Stimulated activated CD4-positive, alpha-beta T cell treated with anti-CD3 and anti-CD28 coated beads, Interleukin-15, amount 100 ng/mL, for 48 hours (primary cell): ENCODE data around the gene GCA.

Source experiments
- DNase-seq, 2 donors: peaks; one replicate each; pipeline ENCODE4 v3.0.0-alpha.2; 2020; ENCODE audit warnings: low read depth in 2 of 2

GCA gene

GRCh38 chr2:162327806-162328205 is 16.1 kb upstream of the GCA start:
- DNase-seq: no peak

GRCh38 chr2:162328424-162329157 is 15.3 kb upstream of the GCA start:
- DNase-seq: no peak

DNA sequence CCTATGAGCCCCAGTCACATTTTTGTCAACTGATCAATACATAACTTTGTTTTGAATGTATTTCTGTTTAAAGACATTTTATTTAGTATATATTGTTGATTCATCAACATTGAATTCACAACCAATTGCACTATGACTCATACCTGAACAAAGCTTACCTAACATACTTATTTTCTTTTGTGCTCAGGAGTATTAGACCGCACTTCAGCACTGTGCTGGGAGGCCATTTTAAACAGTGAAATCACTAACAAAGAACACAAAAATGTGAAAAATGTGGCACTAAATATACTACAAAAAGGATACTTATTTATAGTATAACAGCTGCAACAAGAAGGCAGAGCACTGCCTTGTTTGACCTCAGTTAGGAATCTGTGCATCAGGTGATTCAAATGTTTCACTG is 13.1 kb upstream of the GCA start:
- no peak for DNase-seq

DNA sequence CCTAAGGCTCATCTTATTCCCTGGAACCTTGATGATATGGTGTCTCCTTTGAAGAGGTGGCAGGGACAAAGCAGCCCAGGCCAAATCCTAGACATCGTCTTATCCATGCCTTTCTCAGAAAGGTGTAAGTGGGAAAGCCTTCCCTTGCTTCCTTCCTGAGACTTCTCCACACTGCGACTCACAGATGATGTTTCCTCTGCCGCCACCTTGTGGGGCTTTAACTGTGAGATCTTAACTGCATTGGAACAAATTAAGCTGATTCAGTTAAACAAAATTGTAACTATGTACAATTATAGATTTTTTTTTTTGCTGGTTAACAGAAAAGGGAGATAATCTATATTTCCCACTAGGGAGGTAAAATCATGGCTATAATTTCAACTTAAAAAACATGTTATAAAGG is 10.0 kb upstream of the GCA start:
- DNase-seq: no peak

- no peak for DNase-seq
Measured at GRCh38 chr2:162337868-162338267, 6.1 kb upstream of the GCA start.

DNA sequence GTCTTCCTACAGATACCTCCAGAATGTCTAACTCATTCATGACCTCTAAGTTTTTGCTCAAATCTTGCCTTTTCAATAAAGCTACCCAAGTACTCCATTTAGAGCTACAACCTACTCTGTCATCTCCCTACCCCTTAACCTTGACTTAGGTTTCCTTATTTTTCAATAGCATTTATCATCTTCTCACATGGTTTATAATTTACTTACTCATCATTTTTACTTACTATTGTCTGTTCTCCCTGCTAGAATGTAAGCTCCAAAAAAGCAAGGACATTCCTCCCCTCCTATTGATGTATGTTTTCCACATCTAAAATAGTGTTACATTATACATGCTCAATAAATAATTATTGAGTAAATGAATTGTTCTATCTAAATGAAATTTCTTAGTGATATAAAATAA is 3.1 kb upstream of the GCA start:
- no peak for DNase-seq

- no peak for DNase-seq
Measured at GRCh38 chr2:162342321-162342720, 1.6 kb upstream of the GCA start.

GRCh38 chr2:162342841-162343240 is 1.1 kb upstream of the GCA start:
- DNase-seq: no peak

DNA sequence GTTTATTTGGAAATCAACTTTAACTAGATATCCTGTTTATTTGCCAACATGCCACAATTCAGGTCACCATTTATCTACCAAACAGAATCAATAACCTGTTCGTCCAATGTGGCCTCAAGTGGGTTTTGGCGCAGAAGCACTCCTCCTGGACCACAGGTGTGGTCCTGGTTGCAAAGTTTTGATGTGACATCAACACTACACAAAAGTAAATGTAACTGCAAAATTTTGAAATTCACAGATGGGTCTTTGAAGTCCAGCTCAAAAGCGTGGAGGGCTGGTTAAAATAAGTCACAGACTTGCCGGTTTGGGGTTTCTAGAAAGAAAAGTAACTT is 474 bp upstream of the GCA start:
- DNase-seq: no peak

DNA sequence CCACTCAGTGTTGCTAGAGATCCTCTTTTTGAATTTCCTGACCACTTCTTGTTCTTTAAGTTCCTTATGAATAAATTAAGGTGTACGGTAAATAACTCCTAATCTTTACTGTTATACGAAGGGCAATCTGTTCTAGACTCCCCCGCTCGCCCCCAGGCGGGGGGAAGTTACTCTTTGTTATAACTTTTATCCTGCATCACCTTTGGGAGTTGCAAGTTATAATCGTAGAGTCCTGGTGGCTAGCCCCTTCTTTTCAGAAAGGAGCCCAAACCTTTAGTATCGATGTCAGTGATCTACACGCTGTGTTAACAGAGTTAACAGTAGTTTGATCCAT is 652 bp downstream of the GCA start:
- no peak for DNase-seq

DNA sequence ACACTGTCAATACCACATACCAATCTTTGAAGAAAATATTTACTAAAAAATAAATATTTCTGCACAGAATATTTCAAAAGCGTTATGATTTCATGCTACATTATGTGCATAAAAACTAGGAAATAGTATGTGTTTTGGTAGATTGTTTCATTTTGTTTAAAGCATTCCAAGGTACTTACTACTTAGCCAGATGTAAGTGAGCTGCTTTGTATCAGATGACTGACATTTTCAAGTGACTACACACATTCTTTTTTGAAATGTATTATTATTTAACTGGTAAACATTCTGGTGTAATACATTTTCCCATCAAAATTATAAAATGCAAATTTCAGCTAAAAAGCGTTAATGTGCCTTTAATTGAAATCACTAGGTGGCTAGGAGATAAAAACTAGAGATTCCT is 21.5 kb downstream of the GCA start:
- no peak for DNase-seq

GRCh38 chr2:162368494-162368893 is 24.6 kb downstream of the GCA start:
- DNase-seq: no peak

- DNase-seq: no peak
Measured at GRCh38 chr2:162369551-162369950, 25.6 kb downstream of the GCA start.

GRCh38 chr2:162370931-162371330 is 27.0 kb downstream of the GCA start:
- DNase-seq: no peak

DNA sequence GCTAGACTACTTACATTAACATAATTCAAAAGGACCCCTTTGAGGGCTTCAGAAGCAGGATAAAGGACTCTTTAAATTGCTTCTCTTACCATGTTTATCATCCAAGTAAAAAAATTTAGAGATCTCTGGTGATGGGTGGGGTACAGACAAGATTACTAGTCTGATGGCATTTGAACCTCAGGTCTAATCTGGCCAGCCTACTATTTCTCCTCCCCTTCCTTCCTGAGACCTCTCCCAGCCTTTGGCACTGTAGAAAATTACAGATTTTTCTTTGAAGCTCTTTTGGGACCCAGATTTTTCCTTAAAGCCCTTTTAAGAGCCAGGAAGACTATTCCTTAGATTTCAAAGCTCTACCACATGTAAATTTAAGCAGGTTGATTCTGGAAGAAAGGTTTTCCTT is 28.9 kb downstream of the GCA start:
- DNase-seq: no peak

DNA sequence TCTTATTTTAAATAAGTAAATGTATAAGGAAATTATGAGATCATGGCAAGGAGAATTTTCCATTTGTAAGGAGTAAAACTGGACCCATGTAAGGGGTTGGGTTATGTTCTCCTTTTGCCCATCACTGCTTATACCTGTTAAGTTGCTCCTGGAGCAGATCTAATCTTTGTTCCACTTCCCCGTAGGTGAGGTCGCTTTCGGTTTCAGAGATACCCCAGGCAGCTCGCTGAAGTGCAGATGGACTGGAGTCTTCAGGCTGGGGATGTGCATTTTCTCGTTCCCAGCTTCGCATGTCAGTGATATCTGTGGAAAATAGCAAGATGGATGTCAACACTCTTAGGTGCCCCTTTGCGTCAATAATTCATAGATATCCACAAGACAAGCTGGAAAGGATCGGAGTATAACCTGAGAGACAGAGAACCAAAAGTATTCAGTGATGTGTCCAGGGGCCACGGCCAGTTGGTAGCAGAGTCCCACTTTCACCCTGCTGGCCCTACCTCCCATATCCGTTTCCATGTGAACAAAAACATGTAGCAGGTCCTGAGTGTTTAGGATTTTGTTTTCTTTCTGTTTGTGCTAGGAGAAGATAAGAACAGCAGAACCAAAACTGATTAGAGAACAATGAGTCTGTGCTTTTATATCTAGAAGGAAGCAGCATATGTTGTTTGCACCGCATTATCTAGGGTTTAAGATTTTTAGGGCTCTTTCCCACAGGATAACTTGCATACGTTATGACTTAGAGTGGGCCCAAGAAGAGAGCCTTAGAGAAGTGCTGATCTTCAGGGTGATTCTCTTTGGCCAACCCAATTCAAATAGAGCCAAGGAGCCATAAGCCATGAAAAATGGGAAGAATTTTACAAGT is 36.0 kb downstream of the GCA start:
- no peak for DNase-seq

DNA sequence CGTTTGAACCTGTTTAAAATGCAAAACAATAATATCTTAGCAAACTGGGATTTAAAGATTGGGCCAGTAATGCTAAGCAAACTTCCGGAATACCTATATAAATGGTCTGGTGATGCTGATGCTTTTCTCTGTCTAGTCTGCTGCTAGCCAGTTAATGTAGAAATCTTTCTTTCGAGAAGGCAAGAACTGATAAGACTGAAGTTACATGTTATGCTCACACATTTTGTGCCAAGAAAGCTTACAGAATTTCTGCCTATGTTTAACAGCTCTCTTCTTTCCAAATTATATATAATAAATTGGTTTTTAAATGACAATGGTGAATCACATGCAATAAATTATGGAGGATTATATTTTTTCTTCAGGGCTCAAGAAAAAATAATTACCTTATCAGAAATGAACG is 37.9 kb downstream of the GCA start:
- DNase-seq: no peak

DNA sequence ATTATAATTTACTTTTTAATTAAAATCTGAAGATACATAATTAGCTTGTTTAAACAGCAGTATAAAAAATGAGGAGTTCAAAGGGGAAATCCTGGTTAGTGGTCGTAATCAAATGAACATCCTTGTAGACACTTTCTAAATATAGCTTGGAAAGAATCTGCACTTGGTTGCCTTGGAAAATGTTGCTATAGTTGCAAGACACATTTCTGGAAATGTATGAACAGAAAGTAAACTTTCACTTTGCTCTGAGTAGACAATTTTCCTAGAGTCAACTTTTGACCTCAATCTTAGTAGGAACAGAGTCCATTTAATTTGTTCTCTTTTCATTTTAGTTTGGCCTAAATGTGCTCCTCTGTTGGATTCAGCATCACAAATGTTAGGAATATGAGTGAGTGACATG is 38.3 kb downstream of the GCA start:
- DNase-seq: no peak

DNA sequence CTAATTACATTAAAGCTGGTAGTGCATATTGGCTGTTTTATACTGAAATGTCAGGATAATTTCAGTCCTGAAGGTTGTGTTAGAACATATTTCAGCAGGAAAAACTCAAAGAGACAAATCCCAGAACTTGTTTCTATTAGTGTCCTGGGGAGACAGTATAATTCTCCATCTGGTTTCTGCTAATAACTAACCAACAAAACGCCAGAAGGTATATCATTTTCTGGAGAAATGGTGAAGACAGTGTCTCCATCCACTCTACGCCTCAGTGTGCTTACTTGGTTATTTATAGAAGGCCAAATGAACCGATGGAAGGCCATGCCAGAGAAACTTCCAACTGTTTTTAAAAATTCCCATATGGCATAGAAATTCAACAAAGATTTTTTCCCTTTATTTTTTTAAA is 41.6 kb downstream of the GCA start:
- no peak for DNase-seq

DNA sequence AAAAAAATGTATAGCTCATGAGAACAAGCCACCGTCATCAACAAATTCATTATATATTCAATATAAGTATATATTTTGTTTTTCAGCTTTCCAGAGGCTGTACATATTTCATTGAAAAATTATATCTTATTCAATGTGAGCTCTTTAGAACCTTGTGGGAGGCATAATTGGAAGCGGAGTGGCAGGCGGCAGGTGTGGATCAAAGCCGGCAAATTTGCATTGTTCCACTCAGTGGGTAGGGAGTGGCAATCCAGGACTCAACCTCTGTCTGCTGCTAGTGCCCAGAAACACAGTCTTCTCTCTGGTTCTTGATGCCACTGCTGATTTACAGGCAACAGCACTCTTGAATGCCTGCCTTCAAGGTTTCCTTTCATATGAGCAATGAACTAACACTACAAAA is 46.9 kb downstream of the GCA start:
- DNase-seq: no peak

GRCh38 chr2:162400336-162400735 is 56.4 kb downstream of the GCA start:
- DNase-seq: no peak

DNA sequence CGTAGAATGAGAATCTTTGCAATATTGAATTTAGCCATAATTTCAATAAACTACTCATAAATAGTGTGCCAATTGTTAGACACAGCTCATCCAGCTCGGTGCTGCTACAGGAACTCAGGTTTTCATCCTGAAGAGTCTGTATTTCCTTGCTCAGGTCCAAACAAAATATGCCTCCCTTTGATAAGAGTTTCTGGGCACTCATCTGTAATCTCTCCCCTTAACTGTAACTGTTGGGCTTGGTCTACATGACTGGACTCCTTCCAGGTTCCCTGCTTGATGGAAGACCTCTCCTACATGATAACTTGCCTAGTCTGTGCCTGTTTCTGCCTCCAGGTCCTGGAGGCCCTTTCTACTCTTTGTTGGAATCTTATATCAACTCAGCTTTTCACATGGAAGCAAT is 57.9 kb downstream of the GCA start:
- no peak for DNase-seq

GRCh38 chr2:162403884-162404283 is 60.0 kb downstream of the GCA start:
- no peak for DNase-seq
